ENCODE data around the gene EEF2K.
"Not testable (repeated sequence)": the region's sequence is repeated elsewhere in the genome, so short reads cannot be mapped to it uniquely, and the experiment has no call there.

The EEF2K gene

DNA sequence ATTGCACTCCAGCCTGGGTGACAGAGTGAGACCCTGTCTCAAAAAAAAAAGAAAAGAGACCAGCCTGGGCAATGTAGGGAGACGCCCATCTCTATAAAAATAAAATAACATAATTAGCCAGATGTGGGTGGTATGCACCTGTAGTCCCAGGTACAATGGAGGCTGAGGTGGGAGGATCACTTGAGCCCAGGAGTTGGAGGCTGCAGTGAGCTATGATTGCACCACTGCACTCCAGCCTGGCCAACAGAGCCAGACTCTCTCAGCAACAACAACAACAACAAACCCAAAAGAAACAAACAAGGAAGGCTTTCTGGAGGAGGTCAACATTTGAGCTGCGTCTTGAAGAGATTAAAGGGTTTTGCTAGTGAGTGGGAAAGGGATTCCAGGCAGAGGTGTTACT, 8.3 kb downstream of the EEF2K start:
- TF ChIP-seq, protein P1, sequence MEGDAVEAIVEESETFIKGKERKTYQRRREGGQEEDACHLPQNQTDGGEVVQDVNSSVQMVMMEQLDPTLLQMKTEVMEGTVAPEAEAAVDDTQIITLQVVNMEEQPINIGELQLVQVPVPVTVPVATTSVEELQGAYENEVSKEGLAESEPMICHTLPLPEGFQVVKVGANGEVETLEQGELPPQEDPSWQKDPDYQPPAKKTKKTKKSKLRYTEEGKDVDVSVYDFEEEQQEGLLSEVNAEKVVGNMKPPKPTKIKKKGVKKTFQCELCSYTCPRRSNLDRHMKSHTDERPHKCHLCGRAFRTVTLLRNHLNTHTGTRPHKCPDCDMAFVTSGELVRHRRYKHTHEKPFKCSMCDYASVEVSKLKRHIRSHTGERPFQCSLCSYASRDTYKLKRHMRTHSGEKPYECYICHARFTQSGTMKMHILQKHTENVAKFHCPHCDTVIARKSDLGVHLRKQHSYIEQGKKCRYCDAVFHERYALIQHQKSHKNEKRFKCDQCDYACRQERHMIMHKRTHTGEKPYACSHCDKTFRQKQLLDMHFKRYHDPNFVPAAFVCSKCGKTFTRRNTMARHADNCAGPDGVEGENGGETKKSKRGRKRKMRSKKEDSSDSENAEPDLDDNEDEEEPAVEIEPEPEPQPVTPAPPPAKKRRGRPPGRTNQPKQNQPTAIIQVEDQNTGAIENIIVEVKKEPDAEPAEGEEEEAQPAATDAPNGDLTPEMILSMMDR (IDR thresholded peaks at IDR 0.05; ENCODE audit: low read depth, low read length), result no peak

DNA sequence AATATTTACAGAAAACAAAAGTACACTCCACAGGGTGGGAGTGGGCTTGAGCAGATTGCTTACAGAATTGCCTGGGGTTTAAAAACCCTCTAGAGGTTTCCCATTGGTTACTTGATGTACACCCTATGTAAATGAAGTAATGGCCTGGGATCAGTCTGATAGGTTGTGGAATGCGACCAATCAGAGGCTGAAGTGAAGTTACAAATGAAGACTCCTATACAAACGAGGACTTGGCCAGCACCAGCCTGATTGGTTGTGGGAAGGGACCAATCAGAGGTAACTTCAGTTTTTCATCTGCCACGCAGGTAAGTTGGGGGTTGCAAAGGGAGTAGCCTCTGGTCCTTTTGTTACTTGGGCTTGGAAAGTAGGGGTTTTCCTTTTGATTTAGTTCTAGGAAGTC, 8.8 kb downstream of the EEF2K start:
- no peak for DNase-seq (ENCODE audit: extremely low read depth, low read depth)
- TF ChIP-seq, protein P1 (IDR thresholded peaks at IDR 0.05; ENCODE audit: low read depth, low read length), result no peak

More for the DNA sequence above, 8.3 kb downstream of the EEF2K start:
- no peak for DNase-seq (ENCODE audit: extremely low read depth, low read depth)

DNA sequence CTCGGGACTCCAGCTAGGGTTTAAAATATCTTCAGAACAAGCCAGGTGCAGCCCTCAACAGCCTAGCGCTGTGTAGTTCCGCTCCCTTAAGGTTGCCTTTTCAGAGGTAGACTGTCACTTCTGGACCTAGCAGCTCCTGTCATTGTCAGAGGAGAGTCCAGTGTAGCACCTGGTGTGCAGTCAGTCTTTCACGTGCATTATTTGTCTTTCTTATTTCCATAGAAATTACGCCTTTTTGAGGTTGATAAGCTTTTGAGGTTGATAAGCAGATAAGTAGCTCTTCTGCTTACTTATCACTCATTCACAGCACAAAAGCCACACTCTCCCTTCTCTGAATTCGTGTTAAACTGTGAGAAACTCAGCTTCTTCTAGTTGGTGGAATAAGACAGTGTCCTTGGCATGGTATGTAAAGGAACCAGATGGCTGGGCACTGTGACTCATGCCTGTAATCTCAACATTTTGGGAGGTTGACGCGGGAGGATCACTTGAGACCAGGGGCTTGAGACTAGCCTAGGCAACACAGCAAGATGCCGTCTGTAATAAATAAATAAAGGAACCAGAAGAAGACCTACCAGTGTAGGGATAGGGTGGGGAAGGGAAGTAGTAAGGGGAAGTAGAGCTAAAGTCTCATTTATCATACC, 10.2 kb downstream of the EEF2K start:
- DNase-seq (ENCODE audit: extremely low read depth, low read depth), result no peak
- TF ChIP-seq, protein P1 (IDR thresholded peaks at IDR 0.05; ENCODE audit: low read depth, low read length), result no peak

DNA sequence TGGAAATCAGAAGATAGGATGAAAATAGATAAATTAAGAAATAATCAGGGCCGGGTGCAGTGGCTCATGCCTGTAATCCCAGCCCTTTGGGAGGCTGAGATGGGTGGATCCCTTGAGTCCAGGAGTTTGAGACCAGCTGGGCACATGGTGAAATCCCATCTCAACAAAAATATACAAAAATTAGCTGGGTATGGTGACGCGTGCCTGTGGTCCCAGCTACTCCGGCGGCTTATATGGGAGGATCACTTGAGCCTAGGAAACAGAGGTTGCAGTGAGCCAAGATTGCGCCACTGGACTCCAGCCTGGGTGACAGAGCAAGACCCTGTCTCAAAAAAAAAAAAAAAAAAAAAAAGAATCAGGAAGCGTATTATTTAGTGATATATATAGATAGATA, 10.8 kb downstream of the EEF2K start:
- not testable (repeated sequence) for DNase-seq (ENCODE audit: extremely low read depth, low read depth)

DNA sequence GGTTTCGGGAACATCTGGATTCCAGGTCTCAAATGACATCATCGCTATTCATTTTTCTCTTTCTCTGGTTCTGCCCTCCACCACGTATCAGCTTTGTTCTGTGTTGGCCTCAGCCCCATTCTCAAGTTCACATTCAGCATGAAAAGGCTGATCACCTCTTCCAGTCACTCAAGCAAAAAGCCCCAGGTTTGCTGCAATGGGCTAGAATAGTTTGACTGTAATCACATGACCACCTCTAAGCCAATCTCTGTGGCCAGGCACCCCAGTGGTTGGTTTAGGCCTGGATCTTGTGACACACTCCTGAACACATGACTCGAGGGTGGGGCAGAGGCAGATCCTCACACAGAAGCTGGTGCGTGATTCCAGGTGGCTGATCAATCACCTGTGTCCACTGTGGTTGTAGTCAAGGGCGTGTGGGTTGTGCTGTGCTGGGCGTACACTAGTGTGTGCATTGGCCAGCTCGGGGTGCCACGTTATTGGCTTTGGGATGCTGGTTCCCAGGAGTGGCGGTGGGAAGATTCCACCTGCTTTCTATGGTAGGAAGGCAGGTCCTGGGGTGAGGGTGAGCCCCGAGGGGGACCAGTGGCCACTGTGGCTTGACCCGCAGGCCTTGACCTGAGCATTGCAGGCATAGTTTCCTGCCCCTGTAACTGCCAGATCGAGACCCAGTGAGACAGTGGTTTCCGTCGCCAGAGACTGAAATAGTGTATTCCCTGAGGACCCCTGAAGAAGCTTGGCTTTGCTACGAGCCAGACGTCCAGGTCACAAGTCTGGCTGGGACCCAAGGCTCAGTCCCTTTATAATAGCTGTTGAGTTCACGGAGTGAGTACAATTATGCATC, 12.0 kb downstream of the EEF2K start:
- DNase-seq (ENCODE audit: extremely low read depth, low read depth), result no peak
- TF ChIP-seq, protein P1 (IDR thresholded peaks at IDR 0.05; ENCODE audit: low read depth, low read length), result no peak

DNA sequence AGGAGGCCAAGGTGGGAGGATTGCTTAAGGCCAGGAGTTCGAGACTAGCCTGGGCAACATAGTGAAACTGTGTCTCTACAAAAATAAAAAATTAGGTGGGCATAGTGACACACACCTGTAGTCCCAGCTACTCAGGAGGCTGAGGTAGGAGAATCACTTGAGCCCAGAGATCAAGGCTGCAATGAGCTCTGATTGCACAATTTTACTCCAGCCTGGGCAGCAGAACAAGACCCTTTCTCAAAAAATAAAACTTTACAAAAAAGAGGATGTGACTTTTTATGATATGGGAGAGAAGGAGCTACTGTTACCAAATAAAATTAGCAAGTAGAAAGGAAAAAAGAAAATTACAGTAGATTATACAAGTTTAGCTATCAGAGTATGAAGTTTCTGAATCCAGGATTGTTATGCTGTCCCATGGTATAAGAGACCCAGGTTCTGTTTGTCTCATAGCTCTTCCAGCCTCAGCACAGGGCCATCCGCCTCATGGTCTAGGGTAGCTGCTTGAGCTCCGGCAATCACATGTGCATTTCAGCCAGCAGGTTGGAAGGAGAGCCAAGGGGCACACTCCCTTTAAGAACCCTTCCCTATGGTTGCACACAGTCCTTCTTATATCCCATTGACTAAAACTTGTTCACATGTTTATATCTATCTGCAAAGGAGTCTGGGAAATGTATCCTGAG, 13.5 kb downstream of the EEF2K start:
- TF ChIP-seq, protein P1 (IDR thresholded peaks at IDR 0.05; ENCODE audit: low read depth, low read length), result no peak
- DNase-seq (ENCODE audit: extremely low read depth, low read depth), result no peak

DNA sequence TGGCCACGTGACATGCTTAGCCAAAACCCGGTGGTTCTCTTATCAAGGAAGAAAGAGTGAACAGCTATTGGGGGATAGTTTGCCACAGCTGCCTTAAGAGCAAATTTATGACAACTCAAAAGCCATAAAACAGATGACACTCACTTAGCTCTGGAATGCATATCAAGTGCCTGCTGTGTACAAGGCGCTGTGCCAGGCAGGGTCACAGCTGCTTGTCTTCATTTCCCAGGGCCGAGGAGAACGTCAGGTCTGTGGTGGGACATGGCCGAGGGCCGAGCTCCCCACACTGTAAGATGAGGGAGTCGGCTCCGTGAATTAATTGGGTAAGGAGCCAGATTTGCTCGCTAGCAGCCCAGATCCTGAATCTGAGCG, 14.0 kb downstream of the EEF2K start:
- TF ChIP-seq, protein P1 (IDR thresholded peaks at IDR 0.05; ENCODE audit: low read depth, low read length), result no peak
- no peak for DNase-seq (ENCODE audit: extremely low read depth, low read depth)
